NCI-H1436 treated with DMSO at 0.1 percent for 48 hours (cell line): Measurements from ENCODE around the gene EIF2B5.
"Not testable (repeated sequence)": the region's sequence is repeated elsewhere in the genome, so short reads cannot be mapped to it uniquely, and the experiment has no call there.

Source experiments
- DNase-seq: peaks from one replicate; lab custom pipeline; 2025; lab: John Stamatoyannopoulos, UW

The EIF2B5 gene

DNA sequence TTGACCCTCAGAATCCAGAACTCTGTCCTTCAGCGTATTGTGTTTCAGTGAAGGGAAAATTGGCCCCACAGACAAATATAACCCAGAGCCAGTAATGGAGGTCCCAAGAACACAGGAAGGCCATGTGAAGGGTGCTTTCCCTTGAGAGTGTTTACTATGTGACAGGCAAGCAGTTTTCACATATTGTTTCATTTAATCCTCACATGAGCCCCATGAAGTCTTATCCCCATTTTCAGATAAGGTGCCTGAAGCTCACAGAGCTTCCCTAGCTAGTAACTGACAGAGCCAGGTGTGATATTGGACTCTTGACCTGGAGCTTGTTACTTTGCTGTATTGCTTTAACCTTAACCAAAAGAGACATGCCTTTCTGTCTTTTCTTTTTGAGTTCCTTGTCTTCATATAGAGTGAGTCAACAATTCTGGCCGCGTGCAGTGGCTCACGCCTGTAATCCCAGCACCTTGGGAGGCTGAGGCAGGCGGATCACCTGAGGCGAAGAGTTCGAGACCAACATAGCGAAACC lies 10.7 kb downstream of the EIF2B5 start:
- DNase-seq, result no peak

DNA sequence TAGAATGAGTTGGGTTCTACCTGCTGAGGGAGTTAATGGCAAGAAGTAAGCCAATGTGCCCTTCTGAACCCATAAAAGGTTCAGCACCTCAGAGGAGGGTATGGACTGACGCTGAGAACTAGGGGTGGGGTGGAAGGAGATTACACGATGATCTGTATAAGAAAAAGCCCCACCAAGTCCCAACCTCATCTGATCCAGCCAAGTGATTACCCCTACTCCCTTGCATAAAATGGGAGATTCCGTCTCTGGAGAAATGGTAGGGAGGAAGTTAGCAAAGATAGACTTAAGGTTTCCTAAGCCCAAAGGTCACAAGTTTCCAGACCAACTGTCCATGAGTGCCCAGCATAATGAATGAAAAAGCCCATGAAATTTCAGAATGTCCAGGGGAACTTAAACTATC lies 12.9 kb downstream of the EIF2B5 start:
- no peak for DNase-seq

GRCh38 chr3:184149123-184149522 lies 14.0 kb downstream of the EIF2B5 start:
- no peak for DNase-seq

GRCh38 chr3:184149770-184150169 lies 14.6 kb downstream of the EIF2B5 start:
- not testable (repeated sequence) for DNase-seq

- no peak for DNase-seq
Measured at GRCh38 chr3:184154885-184155643, 19.9 kb downstream of the EIF2B5 start, which contains the start of gene DVL3. Gene DVL3, plus strand, starts transcription at chr3:184155377. Its CDS starts 259 bp downstream, at chr3:184155636.

DNA sequence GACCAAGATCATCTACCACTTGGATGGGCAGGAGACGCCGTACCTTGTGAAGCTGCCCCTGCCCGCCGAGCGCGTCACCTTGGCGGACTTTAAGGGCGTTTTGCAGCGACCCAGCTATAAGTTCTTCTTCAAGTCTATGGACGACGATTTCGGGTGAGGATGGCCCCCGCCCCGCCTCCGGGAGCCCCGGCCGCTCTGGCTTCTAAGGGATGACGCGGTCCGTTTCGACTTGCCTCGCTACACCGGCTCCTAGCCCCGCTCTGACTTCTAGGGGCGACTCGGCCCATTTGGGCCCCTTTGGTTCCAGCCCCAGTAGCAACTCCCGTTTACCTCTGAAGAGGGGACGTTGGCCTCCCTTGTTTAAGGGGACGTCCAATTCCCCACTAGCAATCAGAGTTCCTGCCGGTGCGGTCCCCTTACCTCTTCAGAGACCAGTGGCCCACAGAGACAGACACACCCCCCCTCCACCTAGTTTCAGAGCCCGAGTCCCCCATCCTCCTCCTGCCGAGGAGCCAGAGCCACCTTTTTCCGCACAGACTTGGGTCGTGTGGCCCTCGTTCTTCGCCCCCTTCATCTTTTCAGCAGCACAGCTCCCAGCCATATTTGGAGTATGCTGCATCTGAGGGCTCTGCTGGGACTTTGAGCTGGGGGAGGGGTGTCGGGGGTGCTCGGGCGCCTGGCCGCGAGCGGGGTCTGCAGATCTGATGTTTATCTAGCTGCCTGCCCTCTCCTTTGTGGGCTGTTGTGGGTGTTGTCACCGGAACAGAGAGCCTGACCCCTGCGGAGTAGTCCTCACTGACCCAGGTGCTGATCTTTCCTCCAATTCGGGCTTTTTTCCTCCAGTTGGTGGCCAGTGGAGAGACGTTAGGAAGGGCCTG lies 20.7 kb downstream of the EIF2B5 start:
- DNase-seq, result no peak

- no peak for DNase-seq
Measured at GRCh38 chr3:184156522-184156955, 21.4 kb downstream of the EIF2B5 start.

DNA sequence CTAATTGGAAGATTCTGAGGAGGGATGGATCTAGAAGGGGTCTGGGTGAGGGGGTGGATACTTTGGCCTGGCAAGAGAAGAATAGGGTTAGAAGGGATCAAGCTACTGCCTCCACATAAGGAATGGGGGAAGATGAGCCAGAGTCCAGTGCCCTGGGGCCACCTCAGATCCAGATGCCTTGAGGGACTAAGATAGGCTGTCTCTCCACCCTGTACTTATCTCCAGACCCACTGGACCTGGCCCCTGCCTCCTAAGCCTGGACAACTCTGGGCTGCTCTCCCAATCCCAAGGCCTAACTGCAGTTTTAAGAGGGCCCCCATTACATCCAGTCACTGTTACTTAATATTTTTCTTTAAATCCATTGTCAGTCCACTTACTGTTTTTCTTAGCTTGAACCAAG lies 22.0 kb downstream of the EIF2B5 start:
- DNase-seq, result no peak

DNA sequence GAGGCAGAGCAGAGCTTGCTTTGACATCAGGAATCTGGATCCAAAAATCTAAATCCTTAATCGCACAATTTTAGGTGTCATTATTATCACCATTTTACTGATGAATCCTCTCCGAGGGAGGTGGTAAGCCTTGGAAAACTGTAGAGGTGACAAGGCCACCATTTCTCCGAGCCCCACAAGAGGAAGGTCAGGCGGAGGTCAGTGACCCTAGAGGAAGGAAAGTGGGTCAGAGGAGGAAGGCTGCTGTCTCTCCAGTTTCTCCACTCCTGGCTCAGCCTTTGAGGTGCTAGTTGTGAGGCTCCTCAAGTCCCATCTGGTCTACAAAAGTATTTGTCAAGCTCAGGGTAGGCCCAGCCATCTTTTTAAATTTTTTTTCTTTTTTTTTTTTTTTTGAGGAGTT lies 23.2 kb downstream of the EIF2B5 start:
- DNase-seq, result no peak

DNA sequence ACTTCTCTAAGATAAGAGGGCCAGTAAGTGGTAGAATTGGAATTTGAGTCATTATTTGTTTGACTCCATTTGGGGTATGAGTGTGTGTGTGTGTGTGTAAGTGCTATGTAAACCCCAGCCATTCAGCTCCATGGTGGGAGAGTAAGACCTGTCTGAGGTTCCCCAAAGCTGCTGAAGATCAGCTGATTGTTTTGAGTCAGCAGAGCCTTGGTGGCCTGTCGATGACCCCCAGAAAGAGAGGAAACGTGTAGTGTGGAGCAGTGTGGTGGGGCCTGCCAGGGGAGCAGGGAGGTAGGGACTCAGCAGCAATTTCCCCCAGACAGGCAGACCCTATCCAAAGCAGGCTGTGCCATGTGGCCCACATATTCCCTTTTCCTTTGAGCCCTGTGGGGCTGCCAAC lies 25.3 kb downstream of the EIF2B5 start:
- DNase-seq, result no peak

DNA sequence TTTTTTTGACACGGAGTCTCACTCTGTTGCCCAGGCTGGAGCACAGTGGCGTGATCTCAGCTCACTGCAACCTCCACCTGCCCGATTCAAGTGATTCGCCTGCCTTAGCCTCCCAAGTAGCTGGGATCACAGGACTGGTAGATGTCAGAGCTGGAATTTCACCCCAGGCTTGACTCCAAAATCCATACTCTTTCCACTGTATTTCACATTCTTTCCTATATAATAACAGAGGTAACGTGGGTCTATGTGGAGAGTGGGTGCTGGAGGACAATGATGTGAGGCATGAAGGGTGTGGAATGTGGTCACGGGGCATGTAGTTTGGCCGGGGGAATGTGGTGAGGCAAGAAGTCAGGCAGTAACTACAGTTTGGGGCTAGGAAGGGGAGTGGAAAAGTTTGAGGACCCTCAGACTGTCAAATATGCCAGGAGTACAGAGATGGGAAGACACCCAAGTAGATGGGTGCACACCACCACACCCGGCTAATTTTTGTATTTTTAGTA lies 27.5 kb downstream of the EIF2B5 start:
- DNase-seq, result not testable (repeated sequence)

GRCh38 chr3:184164648-184165330 lies 29.6 kb downstream of the EIF2B5 start:
- no peak for DNase-seq

DNA sequence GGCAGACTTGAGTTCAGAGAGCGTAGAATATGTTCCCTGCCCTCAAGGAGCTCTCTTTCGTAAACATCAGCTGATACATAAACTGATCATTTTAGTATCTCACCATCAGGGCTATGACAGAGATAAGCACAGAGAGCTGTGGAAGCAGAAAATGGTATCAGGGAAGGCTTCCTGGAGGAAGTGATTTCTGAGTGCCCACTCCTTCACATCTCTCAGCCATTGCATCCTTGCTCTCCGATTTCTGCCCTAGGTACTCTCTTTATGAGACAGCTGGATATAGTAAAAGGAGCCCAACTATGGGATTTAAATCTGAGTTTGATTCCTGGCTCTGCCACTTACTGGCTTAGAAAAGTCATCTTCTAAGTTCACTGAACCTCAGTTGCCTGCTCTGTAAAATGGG lies 30.4 kb downstream of the EIF2B5 start:
- DNase-seq, result no peak

DNA sequence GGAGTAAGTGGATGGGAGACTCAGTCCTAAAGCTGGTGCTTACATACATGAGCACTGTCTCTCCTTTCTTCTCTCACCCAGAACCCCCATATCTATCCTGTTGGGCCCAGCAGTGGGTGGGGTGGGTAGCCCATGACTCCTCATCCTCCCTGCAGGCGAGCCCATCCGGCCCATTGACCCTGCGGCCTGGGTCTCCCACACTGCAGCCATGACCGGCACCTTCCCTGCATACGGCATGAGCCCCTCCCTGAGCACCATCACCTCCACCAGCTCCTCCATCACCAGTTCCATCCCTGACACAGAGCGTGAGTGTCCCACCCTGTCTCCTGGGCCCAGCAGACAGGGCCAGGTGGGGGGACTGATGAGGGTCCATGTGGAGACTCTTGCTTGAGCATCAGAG lies 31.5 kb downstream of the EIF2B5 start:
- DNase-seq, result no peak

DNA sequence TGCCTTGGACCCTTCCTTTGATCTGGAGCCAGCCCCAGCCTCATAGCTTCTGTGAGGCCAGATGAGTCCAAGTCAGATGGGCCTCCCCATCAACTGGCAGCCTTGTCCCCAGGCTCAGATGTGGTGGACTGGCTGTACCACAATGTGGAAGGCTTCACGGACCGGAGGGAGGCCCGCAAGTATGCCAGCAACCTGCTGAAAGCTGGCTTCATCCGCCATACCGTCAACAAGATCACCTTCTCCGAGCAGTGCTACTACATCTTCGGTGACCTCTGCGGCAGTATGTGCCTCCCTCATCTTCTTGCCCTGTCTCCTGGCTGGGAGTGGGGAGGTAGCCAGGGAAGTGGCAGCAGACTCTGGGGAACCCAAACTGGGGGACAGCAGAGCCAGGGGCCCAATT lies 32.6 kb downstream of the EIF2B5 start:
- no peak for DNase-seq

DNA sequence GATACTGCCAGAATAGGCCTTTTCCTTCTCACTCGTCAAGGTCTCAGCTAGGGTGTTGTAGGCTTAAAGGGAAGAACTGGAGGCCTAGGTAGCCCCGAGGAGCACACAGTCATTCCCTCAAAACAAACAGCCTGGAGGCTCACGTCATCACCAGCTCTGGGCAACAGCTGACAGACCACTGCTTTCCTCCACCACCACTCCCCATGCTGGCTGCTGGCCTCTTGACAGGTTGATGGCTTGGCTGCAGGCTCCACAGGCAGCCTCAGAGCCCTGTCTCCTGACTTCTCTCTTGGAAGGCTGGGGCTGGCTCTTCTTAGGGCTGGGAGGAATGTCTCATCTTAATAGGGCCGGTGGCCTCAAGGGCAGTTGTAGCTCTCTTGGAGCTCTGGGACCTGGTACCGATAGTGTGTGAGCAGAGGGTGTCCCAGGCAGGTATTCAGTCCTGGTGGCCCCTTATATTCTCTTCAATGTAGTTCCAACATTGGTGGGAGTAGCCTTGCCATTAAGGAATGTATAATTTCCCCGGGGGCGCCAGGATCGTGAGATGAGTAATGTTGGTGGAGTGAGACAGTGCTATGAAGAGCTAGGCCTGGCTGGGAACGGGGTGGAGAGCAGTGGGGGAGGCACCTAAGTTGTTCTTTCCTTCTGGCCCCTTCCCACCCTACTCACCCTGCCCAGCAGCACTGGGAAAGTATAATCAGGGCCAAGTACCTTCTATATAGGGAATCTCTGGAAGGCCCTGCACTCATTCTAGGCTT lies 33.4 kb downstream of the EIF2B5 start:
- DNase-seq, result no peak

- DNase-seq, result no peak
Measured at GRCh38 chr3:184169896-184170875, 35.0 kb downstream of the EIF2B5 start.

- DNase-seq, result no peak
Measured at GRCh38 chr3:184171562-184171961, 36.4 kb downstream of the EIF2B5 start.

GRCh38 chr3:184172681-184173373 lies 37.7 kb downstream of the EIF2B5 start:
- DNase-seq, result no peak

DNA sequence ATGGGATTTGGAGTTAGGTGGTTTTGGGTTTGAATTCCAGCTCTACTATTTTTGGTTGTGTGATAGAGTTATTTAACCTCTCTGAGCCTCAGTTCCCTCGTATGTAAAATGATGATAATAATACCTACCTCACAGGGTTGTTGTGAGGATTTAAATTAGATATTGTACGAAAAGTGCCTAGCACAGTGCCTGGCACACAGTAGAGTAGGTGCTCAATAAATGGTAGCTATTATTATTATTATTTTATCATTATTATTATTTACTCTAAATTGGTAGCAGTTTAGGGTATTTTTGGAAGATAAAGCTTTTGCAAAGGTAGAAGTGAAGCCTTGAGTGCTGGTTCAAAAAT lies 38.2 kb downstream of the EIF2B5 start:
- no peak for DNase-seq
